Hepatocyte (in vitro differentiated cells): Measurements from ENCODE around the gene SPECC1L. TPM values are rescaled to one million over a fixed set of nuclear protein-coding genes. Genes with fewer than 3 reads are reported as not detected.

Experiments used
- DNase-seq: peaks from one replicate; pipeline ENCODE4 v3.0.0-alpha.2; 2016; ENCODE audit warnings: low spot score
- H2AFZ ChIP-seq: fragments of 200-600 bp; sonication (generic); 2 replicates; pipeline ENCODE4 v1.6.0; 2016; ENCODE audit warnings: antibody characterized with exemption, mild to moderate bottlenecking
- H3K27ac ChIP-seq: fragments of 200-600 bp; sonication (generic); 2 replicates; pipeline ENCODE4 v1.5.1; 2016; ENCODE audit warnings: mild to moderate bottlenecking
- H3K27me3 ChIP-seq: fragments of 200-600 bp; sonication (generic); 2 replicates; pipeline ENCODE4 v1.6.1; 2016
- H3K36me3 ChIP-seq: fragments of 200-600 bp; sonication (generic); replicated peaks from 2 replicates; pipeline ENCODE4 v1.5.1; 2016; ENCODE audit warnings: low read depth; ENCODE audit not compliant: insufficient read depth
- H3K4me1 ChIP-seq: fragments of 200-600 bp; sonication (generic); 2 replicates; pipeline ENCODE4 v1.5.1; 2016; ENCODE audit warnings: mild to moderate bottlenecking, moderate library complexity; ENCODE audit not compliant: insufficient read depth
- H3K4me2 ChIP-seq: fragments of 200-600 bp; sonication (generic); 2 replicates; pipeline ENCODE4 v1.6.0; 2016
- H3K4me3 ChIP-seq: fragments of 200-600 bp; sonication (generic); 2 replicates; pipeline ENCODE4 v1.5.1; 2016; ENCODE audit warnings: mild to moderate bottlenecking
- H3K79me2 ChIP-seq: fragments of 200-600 bp; sonication (generic); 2 replicates; pipeline ENCODE4 v1.6.0; 2017; ENCODE audit warnings: mild to moderate bottlenecking
- H3K9me2 ChIP-seq: fragments of 200-600 bp; sonication (generic); replicated peaks from 2 replicates; pipeline ENCODE4 v1.6.0; 2017; ENCODE audit warnings: mild to moderate bottlenecking; ENCODE audit not compliant: insufficient read depth
- H3K9me3 ChIP-seq: fragments of 200-600 bp; sonication (generic); 2 replicates; pipeline ENCODE4 v1.5.1; 2016; ENCODE audit warnings: low read depth, mild to moderate bottlenecking
- H4K20me1 ChIP-seq: fragments of 200-600 bp; sonication (generic); 2 replicates; pipeline ENCODE4 v1.6.0; 2016; ENCODE audit warnings: mild to moderate bottlenecking; ENCODE audit not compliant: insufficient read depth, poor library complexity, severe bottlenecking
- EZH2 ChIP-seq: fragments of 200-600 bp; sonication (generic); IDR thresholded peaks from 2 replicates; pipeline ENCODE4 v1.6.1; 2016; ENCODE audit warnings: antibody characterized with exemption, mild to moderate bottlenecking, borderline replicate concordance
- EZH2phosphoT487 ChIP-seq: fragments of 200-600 bp; sonication (generic); IDR thresholded peaks from one replicate; pipeline ENCODE4 v1.6.1; 2018; ENCODE audit warnings: antibody characterized with exemption, mild to moderate bottlenecking, low read depth, moderate library complexity; ENCODE audit not compliant: unreplicated experiment, severe bottlenecking
- WGBS: methylation state at CpG from one replicate; pipeline ENCODE4 v1.1.6; 2016; ENCODE audit warnings: low lambda C conversion rate; ENCODE audit errors: missing lambda C conversion rate; 5-methylcytosine and 5-hydroxymethylcytosine counted together
- polyA plus RNA-seq: library from polyadenylated mRNA; unstranded; fragments of >200 nt; fragmentation: Nextera tagmentation; extraction: Ambion mirVana; gene quantifications from 2 replicates; pipeline ENCODE4 v1.2.1, GENCODE V29; 2016
- total RNA-seq: library from RNA; depleted of rRNA; stranded (reverse); fragments of >200 nt; gene quantifications from 2 replicates; pipeline ENCODE4 v1.2.3, GENCODE V29; 2014
- TF ChIP-seq, protein P1 (sequence below): fragments of 200-600 bp; sonication (generic); IDR thresholded peaks from 2 replicates; pipeline ENCODE4 v1.5.1; 2016; ENCODE audit warnings: antibody characterized with exemption, mild to moderate bottlenecking; ENCODE audit not compliant: poor library complexity

The SPECC1L gene
- total and polyA plus RNA-seq, 2 experiments from 2014 or later, result 13.0 to 28.3 TPM

DNA sequence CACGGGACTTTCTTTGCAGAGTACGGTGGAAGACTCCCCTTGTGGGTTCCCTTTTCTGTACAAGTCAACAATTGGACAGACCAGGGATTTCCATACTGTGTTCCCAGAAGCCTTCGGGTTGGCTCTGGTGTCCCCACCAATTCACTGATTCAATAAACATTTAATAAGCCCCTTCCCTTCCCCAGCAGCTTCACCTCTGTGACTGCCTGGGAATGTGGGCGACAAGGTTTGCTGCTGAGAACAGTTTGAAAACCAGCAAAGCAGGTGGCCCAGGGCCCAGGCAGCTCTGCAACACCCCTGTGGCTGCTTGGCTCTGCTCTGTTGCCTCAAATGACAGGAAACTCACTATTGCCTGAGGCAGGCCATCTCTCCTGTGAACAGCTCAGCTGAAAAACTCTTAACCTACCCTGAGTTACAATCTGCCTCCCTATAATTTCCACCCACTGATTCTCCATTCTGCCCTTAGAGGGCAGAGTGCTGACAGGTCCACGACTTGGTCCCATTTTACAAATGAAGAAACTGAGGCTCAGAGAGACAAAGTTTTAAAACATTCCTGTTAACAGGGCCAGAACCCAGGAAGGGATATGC lies 167.2 kb downstream of the SPECC1L start:
- Histone ChIP-seq H3K79me2 (no peaks in the 10 kb centered on the region), H3K4me1 (peaks cover under 1% of the 10 kb centered on the region), H3K4me2 (no peak overlapping the region), H3K36me3 (no peaks in the 10 kb centered on the region), H2AFZ (no peak overlapping the region), H3K27ac (no peak overlapping the region), H4K20me1 (no peaks in the 10 kb centered on the region), H3K9me2 (no peaks in the 10 kb centered on the region), H3K9me3 (no peaks in the 10 kb centered on the region), H3K27me3 (no peaks in the 10 kb centered on the region), H3K4me3 (no peak overlapping the region)
- WGBS, result 80% methylated on average over 5 of the region's 5 CpGs
- TF ChIP-seq EZH2, result no peak
- TF ChIP-seq, protein P1, sequence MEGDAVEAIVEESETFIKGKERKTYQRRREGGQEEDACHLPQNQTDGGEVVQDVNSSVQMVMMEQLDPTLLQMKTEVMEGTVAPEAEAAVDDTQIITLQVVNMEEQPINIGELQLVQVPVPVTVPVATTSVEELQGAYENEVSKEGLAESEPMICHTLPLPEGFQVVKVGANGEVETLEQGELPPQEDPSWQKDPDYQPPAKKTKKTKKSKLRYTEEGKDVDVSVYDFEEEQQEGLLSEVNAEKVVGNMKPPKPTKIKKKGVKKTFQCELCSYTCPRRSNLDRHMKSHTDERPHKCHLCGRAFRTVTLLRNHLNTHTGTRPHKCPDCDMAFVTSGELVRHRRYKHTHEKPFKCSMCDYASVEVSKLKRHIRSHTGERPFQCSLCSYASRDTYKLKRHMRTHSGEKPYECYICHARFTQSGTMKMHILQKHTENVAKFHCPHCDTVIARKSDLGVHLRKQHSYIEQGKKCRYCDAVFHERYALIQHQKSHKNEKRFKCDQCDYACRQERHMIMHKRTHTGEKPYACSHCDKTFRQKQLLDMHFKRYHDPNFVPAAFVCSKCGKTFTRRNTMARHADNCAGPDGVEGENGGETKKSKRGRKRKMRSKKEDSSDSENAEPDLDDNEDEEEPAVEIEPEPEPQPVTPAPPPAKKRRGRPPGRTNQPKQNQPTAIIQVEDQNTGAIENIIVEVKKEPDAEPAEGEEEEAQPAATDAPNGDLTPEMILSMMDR, result no peak
- no peak for TF ChIP-seq EZH2phosphoT487
- DNase-seq, result no peak

DNA sequence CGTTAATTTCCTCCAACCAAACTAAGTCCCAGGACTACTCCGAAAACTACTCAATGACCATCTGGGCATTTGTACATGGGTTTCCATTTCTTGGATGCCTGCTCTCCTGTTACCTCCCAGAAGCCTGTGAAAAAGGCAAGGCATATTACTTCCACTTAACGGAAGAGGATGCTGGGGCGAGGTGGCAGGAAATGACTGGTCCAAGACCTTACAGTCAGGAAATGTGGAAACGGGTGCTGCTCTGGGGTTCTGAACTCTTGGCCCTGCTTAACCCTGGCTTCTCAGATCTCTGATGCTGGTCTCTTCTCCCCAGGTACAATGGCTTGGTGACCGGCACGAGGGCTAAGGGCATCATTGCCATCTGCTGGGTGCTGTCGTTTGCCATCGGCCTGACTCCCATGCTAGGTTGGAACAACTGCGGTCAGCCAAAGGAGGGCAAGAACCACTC lies 169.7 kb downstream of the SPECC1L start:
- no peak overlapping the region for H2AFZ ChIP-seq
- no peaks in the 10 kb centered on the region for H4K20me1 ChIP-seq
- no peak overlapping the region for H3K4me2 ChIP-seq
- no peak for TF ChIP-seq EZH2
- TF ChIP-seq, protein P1, result no peak
- TF ChIP-seq EZH2phosphoT487, result no peak
- H3K9me2 ChIP-seq, result no peaks in the 10 kb centered on the region
- H3K36me3 ChIP-seq, result no peaks in the 10 kb centered on the region
- no peaks in the 10 kb centered on the region for H3K79me2 ChIP-seq
- no peaks in the 10 kb centered on the region for H3K4me1 ChIP-seq
- H3K4me3 ChIP-seq, result no peak overlapping the region
- no peaks in the 10 kb centered on the region for H3K9me3 ChIP-seq
- DNase-seq, result no peak
- no peak overlapping the region for H3K27ac ChIP-seq
- H3K27me3 ChIP-seq, result no peaks in the 10 kb centered on the region
- WGBS, result 97% methylated on average over 10 of the region's 10 CpGs

DNA sequence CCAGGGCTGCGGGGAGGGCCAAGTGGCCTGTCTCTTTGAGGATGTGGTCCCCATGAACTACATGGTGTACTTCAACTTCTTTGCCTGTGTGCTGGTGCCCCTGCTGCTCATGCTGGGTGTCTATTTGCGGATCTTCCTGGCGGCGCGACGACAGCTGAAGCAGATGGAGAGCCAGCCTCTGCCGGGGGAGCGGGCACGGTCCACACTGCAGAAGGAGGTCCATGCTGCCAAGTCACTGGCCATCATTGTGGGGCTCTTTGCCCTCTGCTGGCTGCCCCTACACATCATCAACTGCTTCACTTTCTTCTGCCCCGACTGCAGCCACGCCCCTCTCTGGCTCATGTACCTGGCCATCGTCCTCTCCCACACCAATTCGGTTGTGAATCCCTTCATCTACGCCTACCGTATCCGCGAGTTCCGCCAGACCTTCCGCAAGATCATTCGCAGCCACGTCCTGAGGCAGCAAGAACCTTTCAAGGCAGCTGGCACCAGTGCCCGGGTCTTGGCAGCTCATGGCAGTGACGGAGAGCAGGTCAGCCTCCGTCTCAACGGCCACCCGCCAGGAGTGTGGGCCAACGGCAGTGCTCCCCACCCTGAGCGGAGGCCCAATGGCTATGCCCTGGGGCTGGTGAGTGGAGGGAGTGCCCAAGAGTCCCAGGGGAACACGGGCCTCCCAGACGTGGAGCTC lies 170.2 kb downstream of the SPECC1L start:
- H3K4me2 ChIP-seq, result no peak overlapping the region
- H3K9me2 ChIP-seq, result no peaks in the 10 kb centered on the region
- H3K4me1 ChIP-seq, result no peaks in the 10 kb centered on the region
- no peak for DNase-seq
- H4K20me1 ChIP-seq, result no peaks in the 10 kb centered on the region
- H3K9me3 ChIP-seq, result no peaks in the 10 kb centered on the region
- H3K27me3 ChIP-seq, result no peaks in the 10 kb centered on the region
- H2AFZ ChIP-seq, result no peak overlapping the region
- TF ChIP-seq, protein P1, result no peak
- TF ChIP-seq EZH2 (no peak), EZH2phosphoT487 (no peak)
- H3K4me3 ChIP-seq, result no peak overlapping the region
- no peak overlapping the region for H3K27ac ChIP-seq
- H3K36me3 ChIP-seq, result no peaks in the 10 kb centered on the region
- H3K79me2 ChIP-seq, result no peaks in the 10 kb centered on the region
- 96% methylated on average over 30 of the region's 30 CpGs for WGBS
